DMS79 (cell line): Measurements from ENCODE around the gene E2F4.

Experiments
- DNase-seq: peaks from one replicate; lab custom pipeline; 2025; lab: John Stamatoyannopoulos, UW

E2F4 gene

GRCh38 chr16:67235816-67236562 lies 44.0 kb downstream of the E2F4 start:
- DNase-seq, result no peak

DNA sequence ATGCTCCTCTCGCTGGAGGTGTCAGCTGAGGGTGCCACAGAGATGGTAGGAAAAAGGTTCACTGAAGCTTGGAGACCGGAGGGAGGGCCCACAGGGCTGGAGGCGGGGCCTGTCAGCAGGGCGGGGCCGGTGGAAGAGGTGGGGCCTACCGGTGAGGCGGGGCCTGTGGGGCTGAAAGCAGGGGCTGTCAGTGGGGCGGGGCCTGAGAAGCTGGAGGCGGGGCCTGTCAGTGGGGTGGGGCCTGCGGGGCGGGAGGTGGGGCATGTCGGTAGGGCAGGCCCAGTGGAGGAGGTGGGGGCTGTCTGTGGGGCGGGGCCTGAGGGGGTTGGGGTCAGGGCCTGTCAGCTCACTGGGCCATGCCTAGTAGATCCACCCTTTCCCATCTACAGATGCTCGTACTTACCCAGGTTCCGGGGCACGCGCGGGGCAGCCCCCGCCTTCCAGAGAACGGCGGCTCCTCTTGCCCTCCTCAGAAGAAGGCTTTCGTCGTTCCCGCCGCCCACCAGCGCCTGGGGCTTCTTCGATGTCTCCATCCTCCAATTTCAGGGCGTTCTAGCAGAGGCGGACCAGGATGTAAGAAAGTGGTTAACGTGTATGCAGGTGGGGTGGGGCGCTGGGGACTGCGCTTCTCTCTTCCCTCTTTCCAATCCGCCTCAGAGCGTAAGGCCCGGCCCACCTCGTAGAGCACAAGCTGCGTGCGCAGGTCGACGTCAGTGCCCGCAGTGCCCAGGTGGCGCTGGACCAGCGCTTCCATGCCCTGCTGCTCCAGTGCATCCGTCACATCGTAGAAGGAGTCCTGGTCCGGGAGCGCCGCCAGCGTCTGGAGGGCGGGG lies 44.8 kb downstream of the E2F4 start:
- no peak for DNase-seq

- no peak for DNase-seq
Measured at GRCh38 chr16:67237396-67238277, 45.7 kb downstream of the E2F4 start.

GRCh38 chr16:67238278-67238575 lies 46.3 kb downstream of the E2F4 start:
- DNase-seq, result no peak

DNA sequence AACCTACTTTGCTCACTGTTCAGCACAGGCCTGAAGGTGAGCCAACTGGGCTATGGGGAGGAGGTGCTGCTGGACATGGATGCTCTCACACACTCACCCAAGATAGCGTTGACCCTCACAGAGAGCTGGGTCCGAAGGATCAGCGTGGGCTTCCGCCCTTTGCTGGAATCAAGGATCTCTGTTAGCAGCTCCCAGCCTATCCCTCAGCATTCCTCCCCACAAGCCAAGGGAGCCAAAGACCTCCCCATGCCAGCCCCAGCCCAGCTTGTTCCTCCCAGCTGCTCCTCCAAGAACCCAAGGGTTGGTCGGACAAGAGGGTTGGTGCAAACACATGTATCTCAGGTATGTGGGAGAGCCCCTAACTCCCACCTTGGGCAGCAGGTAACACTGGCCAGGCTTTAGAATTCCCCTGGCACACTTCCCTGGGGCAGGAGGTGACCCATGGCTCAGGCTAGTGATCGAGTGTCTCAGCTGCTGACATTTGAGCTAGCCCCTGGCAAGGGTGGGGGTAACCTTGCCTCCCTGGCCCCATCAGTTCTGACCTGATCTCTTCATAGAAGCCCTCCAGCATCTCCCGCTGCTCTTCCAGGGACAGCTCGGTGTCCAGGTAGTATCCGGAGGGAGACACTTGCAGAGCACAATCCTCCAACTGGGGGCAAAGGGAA lies 47.0 kb downstream of the E2F4 start:
- DNase-seq, result no peak

- peak; percentile 58 for DNase-seq
Measured at GRCh38 chr16:67240506-67240905, 48.6 kb downstream of the E2F4 start.

DNA sequence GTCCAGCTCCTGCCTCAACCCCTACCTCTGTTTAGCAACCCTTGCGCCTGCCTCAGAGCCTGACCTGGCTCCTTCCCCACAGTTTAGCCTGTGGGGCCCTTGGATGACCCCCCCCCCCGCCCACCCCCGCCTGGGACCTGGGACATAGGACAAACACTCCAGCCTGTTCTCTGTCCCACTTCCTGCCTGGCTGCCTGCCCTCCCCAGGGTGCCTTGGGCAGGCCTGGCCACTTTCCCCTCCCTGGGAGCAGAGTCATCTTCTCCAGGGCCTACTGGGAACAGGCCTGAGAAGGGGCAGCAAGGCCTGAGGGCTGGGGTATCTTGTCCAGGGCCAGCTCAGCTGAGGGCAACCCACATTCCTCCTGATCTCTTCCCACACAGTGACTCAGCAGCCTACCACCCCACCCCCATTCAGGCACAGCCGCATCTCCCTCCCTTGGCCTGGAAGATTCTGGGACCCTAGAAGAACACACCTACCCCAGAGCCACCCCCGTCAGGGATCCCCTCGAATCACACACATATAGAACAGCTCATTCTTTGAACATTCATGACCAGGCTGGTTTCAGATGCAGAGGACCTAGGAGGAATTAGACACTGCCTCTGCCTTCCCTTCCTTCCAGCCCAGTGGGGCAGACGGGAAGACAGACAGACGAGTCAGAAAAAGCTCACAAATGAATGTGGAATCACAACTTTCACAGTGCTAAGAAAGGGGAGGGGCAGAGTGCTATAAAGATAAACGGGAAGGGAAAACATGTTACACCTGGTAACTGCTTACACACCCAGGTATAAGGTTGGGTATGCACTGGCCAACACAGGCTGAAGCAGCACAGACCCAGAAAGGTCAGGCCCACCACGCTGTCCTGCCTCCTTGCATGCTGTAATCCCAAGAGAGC lies 49.3 kb downstream of the E2F4 start:
- DNase-seq, result no peak

DNA sequence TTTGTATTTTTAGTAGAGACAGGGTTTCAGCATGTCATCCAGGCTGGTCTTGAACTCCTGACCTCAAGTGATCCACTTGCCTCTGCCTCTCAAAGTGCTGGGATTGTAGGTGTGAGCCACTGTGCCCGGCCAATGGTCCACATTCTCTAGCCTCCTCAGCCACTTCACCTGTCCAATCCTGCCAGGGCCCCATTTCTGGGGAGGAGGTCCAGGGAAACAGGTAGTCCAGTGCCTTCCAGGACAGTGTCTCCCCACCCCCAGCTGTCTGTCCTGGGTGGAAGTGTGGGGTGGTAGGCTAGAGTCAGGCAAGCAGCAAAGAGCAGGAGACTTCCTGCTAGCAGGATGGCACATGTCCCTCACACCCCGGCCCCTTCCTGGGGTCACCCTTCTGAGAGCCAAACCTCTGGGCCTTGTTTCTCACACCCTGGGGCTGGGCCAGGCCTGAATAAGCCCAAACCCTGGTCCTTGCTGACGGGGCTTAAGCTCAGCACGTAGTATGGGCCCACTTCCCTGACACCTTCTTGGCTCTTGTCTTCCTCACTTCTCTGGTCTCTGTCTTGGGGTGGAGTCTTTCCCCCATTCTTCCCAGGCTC lies 50.3 kb downstream of the E2F4 start:
- no peak for DNase-seq

DNA sequence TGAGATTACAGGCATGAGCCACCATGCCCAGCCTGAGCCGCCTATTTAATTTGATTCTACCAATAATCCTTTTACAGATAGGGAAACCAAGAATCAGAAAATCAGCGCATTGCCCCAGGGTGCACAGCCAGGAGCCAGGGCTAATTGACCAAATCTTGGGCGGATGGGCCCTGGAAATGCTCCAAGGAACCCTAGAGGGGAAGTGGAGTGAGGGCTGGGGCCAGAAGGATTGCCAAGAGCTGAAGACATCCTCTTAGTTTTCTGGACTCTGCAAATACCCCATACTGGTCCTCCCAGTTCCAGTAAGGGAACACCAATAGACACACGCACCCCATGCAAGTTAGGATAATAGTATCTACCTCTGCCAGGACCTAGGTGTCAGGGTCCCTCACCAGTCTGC lies 51.5 kb downstream of the E2F4 start:
- no peak for DNase-seq

DNA sequence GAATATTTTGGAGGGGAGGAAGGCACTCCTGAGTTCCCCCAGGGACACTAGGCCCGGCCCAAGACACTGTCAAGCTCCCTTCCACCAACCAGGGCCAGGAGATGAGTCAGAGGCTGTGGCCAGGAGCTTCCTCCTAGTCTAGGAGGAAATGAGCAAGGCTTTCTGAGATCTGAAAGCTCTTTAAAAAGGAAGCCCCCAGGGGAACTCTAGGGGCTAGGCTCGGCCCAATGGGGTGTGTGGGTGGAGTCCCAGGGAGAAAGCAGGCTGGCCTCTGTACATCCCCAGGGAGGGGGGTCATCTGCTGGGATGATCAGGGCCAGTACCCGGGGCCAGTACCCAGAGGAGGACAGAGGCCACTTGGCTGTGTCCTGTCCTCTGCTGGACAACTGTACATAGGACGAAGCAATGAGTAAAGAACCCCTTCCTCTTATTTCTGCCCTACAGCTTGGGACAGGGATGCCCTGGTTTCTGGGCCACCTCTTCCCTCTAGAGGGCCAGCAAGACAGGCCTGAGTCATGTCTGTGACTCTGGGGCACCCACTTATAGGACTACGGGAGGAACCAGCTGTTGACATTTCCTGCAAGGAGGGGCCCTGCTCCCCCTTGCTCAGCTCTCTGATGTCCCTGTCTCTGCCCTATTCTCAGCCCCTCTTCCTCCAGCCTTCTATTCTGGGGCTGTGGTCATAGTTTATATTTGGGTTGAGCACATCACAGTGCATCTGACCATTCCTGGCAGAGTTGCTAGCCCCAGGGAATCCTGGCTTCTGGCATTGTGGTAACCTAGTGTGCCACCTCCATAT lies 52.6 kb downstream of the E2F4 start:
- DNase-seq, result no peak

- no peak for DNase-seq
Measured at GRCh38 chr16:67245186-67245585, 53.2 kb downstream of the E2F4 start.

DNA sequence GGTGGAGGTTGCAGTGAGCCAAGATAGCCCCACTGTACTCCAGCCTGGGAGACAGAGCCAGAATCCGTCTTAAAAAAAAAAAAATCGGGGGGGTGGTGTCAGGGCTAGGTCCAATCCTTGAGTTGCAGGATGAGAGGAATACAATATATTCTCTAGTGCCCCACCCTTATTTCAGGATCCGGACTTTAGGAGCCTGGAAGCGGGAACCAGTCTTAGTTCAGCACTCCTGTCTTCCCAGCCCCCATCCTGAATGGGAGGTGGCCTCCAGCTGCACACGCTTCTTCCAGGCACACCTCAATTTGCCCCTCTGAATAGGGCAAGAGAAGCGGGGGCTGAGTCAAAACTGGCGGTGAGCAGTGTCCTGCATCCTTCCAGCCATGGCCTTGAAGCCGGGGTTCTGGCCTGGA lies 53.7 kb downstream of the E2F4 start:
- DNase-seq, result no peak

- peak; percentile 5 for DNase-seq
Measured at GRCh38 chr16:67246081-67246755, 54.3 kb downstream of the E2F4 start.

DNA sequence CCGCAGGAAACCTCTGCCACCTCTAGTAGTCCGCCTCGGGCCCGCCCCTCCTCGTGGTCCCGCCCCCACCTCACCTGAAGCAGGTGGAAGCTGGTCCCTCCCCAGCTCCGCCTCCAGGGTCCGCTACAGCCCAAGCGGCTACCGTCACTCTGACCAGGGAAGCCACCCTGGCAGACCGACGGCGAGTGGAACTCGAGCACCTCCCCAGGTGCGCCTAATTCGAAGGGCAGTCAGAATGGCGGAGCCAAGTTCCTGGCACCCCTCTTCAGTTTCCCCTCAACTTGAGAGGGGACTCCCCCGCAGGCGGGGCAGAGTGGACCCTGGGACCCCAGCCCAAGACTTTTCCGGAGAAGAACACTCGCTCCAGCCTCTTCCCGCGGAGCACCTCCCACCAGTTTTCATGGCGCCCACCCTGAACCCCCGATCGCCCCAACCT lies 54.8 kb downstream of the E2F4 start:
- DNase-seq, result peak; percentile 50

DNA sequence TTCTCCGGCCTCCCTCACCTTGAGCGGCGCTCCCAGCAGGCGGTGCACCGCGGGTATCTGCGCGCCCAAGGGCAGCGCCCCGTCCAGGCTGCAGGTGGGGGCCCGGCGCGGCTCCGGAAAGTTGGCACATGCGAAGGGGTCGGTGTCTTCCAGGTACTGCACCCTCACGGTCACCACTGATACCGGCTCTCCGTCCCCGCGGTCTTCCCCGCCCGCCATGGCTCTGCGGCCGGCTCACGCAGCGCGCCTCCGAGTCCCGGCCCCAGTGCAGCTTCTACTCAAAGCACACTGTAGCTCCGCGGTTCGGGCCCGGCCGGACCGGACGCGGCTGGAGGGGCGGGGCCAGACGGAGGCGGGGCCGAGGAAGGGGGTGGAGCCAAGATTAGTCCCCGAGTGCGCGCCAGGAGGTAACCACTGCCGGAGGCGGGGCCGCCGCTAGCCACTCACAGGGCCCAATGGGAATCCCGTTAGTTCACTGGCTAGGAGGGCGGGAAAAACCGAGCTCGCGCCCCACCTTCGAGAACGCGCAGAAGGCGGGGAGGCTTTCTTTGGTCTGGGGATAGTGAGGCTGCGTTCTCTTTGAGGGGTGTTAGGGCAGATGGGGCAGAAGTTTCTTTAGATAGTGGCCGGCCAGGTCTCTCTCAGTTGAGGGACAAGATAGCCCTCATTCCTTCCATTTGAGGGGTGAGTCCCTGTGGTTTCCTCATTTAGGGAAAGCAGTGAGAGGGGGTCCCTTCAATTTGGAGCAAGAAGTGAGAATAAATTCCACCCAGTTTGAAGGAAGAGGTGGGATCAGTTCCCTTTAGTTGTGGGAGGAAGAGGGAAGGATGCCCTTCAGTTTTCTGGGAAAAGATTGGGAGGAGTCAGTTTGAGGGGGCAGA lies 55.5 kb downstream of the E2F4 start, which contains the start of gene FHOD1:
Gene FHOD1 (minus strand): TSS at position 290 of the 881 bp plus-strand sequence. CDS start 71 bp downstream, at position 219.
- peak; percentile 79 for DNase-seq

DNA sequence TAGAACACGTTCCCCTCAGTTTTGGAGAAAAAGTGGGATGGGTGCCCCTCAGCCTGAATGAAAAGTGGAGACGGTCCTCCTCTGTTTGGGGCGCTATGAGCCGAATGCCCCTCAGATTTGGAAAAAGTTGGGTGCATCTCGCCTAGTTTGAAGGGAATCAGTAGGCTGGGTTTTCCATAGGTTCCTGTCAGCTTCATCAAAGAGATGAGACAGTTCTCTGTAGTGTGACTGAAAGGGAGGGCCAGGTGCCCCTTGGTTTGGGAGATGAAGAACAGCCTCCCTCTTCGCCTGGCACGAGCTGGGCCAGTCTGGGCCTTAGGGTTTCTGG lies 56.1 kb downstream of the E2F4 start:
- DNase-seq, result no peak
